ENCODE data around the gene WEE1.

The WEE1 gene

GRCh38 chr11:9566561-9567063 lies 6.9 kb upstream of the WEE1 start:
- DNase-seq (ENCODE audit: low read depth), result no peak

- DNase-seq (ENCODE audit: low read depth), result no peak
Measured at GRCh38 chr11:9567401-9567800, 6.1 kb upstream of the WEE1 start.

GRCh38 chr11:9568161-9568853 lies 5.2 kb upstream of the WEE1 start:
- no peak for DNase-seq (ENCODE audit: low read depth)

- DNase-seq (ENCODE audit: low read depth), result no peak
Measured at GRCh38 chr11:9568854-9569587, 4.4 kb upstream of the WEE1 start.

- no peak for DNase-seq (ENCODE audit: low read depth)
Measured at GRCh38 chr11:9569588-9570164, 3.8 kb upstream of the WEE1 start.

- no peak for DNase-seq (ENCODE audit: low read depth)
Measured at GRCh38 chr11:9570313-9571025, 3.0 kb upstream of the WEE1 start.

- DNase-seq (ENCODE audit: low read depth), result no peak
Measured at GRCh38 chr11:9571071-9571762, 2.3 kb upstream of the WEE1 start.

- DNase-seq (ENCODE audit: low read depth), result no peak
Measured at GRCh38 chr11:9571763-9572115, 1.7 kb upstream of the WEE1 start.

- no peak for DNase-seq (ENCODE audit: low read depth)
Measured at GRCh38 chr11:9573775-9574621, 528 bp downstream of the WEE1 start.

GRCh38 chr11:9574622-9575259 lies 1.3 kb downstream of the WEE1 start:
- DNase-seq (ENCODE audit: low read depth), result no peak

GRCh38 chr11:9575260-9576240 lies 2.1 kb downstream of the WEE1 start:
- DNase-seq (ENCODE audit: low read depth), result no peak

GRCh38 chr11:9576701-9577381 lies 3.4 kb downstream of the WEE1 start:
- no peak for DNase-seq (ENCODE audit: low read depth)

- no peak for DNase-seq (ENCODE audit: low read depth)
Measured at GRCh38 chr11:9577556-9577955, 4.1 kb downstream of the WEE1 start.

- no peak for DNase-seq (ENCODE audit: low read depth)
Measured at GRCh38 chr11:9580894-9581293, 7.4 kb downstream of the WEE1 start.

GRCh38 chr11:9581556-9582161 lies 8.2 kb downstream of the WEE1 start:
- DNase-seq (ENCODE audit: low read depth), result no peak

- DNase-seq (ENCODE audit: low read depth), result no peak
Measured at GRCh38 chr11:9590717-9591116, 17.2 kb downstream of the WEE1 start.

GRCh38 chr11:9594267-9595046 lies 21.0 kb downstream of the WEE1 start:
- no peak for DNase-seq (ENCODE audit: low read depth)

Measured in stimulated activated CD8-positive, alpha-beta memory T cell treated with anti-CD3 and anti-CD28 coated beads, Interleukin-15, amount 100 ng/mL, for 24 hours (primary cell).